ENCODE results near the gene ADAMTSL5. TPM values are rescaled to one million over a fixed set of nuclear protein-coding genes. Genes with fewer than 3 reads are reported as not detected.
"Not testable (repeated sequence)": the region's sequence is repeated elsewhere in the genome, so short reads cannot be mapped to it uniquely, and the experiment has no call there.

The ADAMTSL5 gene
- total RNA-seq, 2 donors from 2014 or later, result 3.0 to 3.9 TPM

DNA sequence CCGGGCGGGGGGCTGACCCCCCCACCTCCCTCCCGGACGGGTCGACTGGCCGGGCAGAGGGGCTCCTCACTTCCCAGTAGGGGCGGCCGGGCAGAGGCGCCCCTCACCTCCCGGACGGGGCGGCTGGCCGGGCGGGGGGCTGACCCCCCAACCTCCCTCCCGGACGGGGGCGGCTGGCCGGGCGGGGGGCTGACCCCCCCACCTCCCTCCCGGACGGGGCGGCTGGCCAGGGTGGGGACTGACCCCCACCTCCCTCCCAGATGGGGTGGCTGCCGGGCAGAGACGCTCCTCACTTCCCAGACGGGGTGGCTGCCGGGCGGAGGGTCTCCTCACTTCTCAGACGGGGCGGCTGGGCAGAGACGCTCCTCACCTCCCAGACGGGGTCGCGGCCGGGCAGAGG is 13.6 kb downstream of the ADAMTSL5 start:
- not testable (repeated sequence) for H3K36me3 Mint-ChIP-seq (ENCODE audit: low read depth); ATAC-seq (replicated peaks); H3K4me3 Mint-ChIP-seq; H3K9me3 Mint-ChIP-seq; H3K27me3 Mint-ChIP-seq; H3K27ac Mint-ChIP-seq; H3K4me1 Mint-ChIP-seq

- ATAC-seq (replicated peaks), result no peak
- no peaks in the 10 kb centered on the region for H3K4me1 Mint-ChIP-seq
- H3K9me3 Mint-ChIP-seq, result no peaks in the 10 kb centered on the region
- H3K36me3 Mint-ChIP-seq (ENCODE audit: low read depth), result no peaks in the 10 kb centered on the region
- H3K4me3 Mint-ChIP-seq, result no peak overlapping the region
- H3K27me3 Mint-ChIP-seq, result no peaks in the 10 kb centered on the region
- no peak overlapping the region for H3K27ac Mint-ChIP-seq
Measured at GRCh38 chr19:1497578-1498235, 15.1 kb downstream of the ADAMTSL5 start.

DNA sequence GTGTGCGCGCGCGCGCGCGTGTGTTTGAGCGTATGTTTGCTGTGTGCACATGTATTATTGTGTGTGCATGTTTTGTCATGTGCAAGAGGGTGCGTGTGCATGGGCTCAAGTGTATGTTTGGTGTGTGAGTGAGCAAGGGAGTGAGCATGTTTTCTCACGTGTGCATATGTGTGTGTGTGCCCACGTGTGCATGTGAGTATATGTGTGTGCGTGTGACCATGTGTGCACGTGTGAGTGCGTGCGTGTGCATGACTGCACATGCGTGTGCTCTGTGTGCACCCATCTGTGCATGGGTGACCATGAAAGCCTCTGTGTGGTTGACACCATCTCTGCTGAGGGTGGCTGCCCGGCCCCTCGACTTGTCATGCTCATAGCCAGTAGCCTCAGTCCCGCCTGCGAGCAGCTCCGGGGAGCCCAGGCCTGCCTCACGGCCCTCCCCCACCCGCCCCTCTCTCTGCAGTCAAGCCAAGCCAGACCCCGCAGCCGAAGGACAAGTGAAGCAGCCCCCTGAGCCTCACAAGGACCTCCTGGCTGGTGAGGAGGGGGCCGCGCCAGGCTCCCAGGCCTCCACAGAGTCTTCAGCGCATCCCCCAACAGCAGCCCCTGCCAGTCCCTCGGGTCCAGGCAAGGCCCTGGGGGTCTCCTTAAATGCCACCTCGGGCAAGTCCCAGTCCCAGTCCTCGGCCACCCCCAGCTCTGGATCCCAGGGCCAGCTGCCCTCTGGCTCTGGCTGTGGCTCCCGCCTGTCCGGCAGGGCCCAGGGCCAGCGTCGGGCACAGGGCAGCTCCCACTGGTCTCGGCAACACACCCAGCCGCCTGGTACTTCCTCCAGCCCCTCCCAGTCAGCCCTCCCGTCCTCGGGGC is 15.9 kb downstream of the ADAMTSL5 start:
- ATAC-seq (replicated peaks), result no peak
- Mint-ChIP-seq H3K9me3 (no peaks in the 10 kb centered on the region), H3K27me3 (no peaks in the 10 kb centered on the region), H3K4me1 (no peaks in the 10 kb centered on the region), H3K27ac (no peak overlapping the region), H3K36me3 (ENCODE audit: low read depth) (no peaks in the 10 kb centered on the region), H3K4me3 (no peak overlapping the region)

- Mint-ChIP-seq H3K4me1 (no peaks in the 10 kb centered on the region), H3K27ac (no peak overlapping the region), H3K9me3 (no peaks in the 10 kb centered on the region)
Measured at GRCh38 chr19:1495799-1496713, 16.8 kb downstream of the ADAMTSL5 start.

DNA sequence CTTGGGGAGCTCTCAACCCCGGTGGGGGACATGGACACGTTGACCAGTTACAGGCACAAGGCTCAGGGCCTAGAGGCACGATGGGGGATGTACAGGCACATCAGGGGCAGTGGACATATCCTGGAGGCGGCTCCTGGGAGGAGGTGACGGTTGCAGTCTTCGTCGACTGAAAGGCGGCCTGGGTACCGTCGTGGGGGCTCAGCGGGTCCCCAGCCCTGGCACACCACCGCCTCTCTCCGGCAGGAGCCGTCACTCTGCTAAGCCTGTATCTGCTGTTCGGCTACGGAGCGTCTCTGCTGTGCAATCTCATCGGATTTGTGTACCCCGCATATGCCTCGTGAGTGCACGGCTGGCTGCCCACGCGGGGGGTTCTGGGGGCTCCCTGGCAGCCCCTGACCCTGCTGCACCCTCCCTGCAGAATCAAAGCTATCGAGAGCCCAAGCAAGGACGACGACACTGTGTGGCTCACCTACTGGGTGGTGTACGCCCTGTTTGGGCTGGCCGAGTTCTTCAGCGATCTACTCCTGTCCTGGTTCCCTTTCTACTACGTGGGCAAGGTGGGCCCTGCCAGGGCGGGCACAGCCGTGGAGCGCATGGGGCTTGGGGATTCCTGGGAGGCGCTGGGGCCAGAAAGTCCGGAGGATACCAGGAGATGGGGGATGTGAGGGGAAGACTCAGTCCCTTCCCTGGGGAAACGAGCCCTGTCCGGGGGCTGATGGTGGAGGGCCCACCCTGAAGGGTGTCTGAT is 17.6 kb downstream of the ADAMTSL5 start:
- no peaks in the 10 kb centered on the region for H3K36me3 Mint-ChIP-seq (ENCODE audit: low read depth)
- H3K27me3 Mint-ChIP-seq, result no peaks in the 10 kb centered on the region
- H3K4me1 Mint-ChIP-seq, result peaks cover 4% of the 10 kb centered on the region
- H3K4me3 Mint-ChIP-seq, result no peak overlapping the region
- ATAC-seq (replicated peaks), result no peak
- no peak overlapping the region for H3K27ac Mint-ChIP-seq
- no peaks in the 10 kb centered on the region for H3K9me3 Mint-ChIP-seq

More at GRCh38 chr19:1495799-1496713, 16.8 kb downstream of the ADAMTSL5 start:
- no peaks in the 10 kb centered on the region for H3K36me3 Mint-ChIP-seq (ENCODE audit: low read depth)
- H3K4me3 Mint-ChIP-seq, result no peak overlapping the region
- no peaks in the 10 kb centered on the region for H3K27me3 Mint-ChIP-seq
- ATAC-seq (replicated peaks), result no peak

GRCh38 chr19:1494115-1494815 is 18.6 kb downstream of the ADAMTSL5 start:
- H3K4me1 Mint-ChIP-seq, result peaks cover 4% of the 10 kb centered on the region
- H3K9me3 Mint-ChIP-seq, result no peaks in the 10 kb centered on the region
- no peak overlapping the region for H3K4me3 Mint-ChIP-seq
- no peaks in the 10 kb centered on the region for H3K27me3 Mint-ChIP-seq
- ATAC-seq (replicated peaks), result no peak
- H3K27ac Mint-ChIP-seq, result no peak overlapping the region
- no peaks in the 10 kb centered on the region for H3K36me3 Mint-ChIP-seq (ENCODE audit: low read depth)

GRCh38 chr19:1492474-1493006 is 20.3 kb downstream of the ADAMTSL5 start:
- Mint-ChIP-seq H3K9me3 (no peaks in the 10 kb centered on the region), H3K27ac (no peak overlapping the region), H3K4me1 (peaks cover 4% of the 10 kb centered on the region), H3K36me3 (ENCODE audit: low read depth) (no peaks in the 10 kb centered on the region), H3K4me3 (peak overlapping the region; percentile 83), H3K27me3 (no peaks in the 10 kb centered on the region)
- ATAC-seq (replicated peaks), result no peak

DNA sequence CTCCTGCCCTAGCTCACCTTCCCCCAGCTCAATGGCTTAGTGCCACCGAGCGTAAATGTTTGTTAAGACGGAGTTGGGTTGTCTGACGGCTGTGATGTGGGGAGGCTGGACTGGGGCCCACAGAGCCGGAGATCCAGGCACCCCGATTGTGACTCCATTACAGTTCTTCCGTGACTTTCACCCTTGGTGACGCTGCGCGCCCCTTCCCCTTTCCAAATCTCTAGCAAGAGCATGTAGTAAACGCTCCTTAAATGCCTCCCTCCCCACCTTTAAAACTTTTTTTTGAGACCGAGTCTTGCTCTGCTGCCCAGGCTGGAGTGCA is 21.0 kb downstream of the ADAMTSL5 start:
- Mint-ChIP-seq H3K4me1 (peaks cover 4% of the 10 kb centered on the region), H3K27me3 (no peaks in the 10 kb centered on the region), H3K9me3 (no peaks in the 10 kb centered on the region), H3K4me3 (peak overlapping the region; percentile 83), H3K36me3 (ENCODE audit: low read depth) (no peaks in the 10 kb centered on the region), H3K27ac (no peak overlapping the region)
- ATAC-seq (replicated peaks), result no peak

DNA sequence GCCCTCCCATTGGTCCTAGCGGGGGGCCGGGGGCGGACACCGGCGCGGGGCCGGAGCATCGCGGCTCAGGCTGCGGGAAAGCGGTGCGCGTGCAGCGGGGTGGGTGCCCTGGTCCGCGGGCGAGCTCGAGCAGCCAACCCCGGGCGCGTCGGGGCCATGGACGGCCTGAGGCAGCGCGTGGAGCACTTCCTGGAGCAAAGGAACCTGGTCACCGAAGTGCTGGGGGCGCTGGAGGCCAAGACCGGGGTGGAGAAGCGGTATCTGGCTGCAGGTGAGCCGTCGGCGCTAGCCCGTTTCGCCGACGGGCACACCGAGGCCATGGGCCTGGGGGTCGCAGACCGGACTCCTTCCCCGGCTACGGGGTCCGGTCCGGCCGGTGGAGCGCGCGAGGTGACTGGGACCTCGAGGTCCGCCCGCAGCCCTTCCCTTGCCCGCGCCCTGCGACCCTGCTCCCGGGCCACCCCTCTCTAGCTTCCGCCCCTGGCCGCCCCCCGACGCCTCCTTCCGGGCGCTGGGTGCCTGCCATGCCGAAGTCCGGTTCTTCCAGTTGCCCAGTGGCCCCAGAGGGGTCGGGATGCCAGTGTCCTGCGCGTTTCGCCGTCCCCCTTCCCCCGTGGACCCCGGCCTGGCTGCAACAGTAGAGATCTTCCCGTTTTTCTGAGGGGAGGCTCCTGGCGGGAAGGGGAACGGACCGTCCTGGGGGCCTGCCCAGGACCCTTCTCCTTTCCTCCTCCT is 21.5 kb downstream of the ADAMTSL5 start, which contains the start of gene REEP6:
TSS of gene REEP6 (plus strand) at position 68 of the 735 bp plus-strand sequence. CDS start at position 157, 89 bp downstream.
- H3K36me3 Mint-ChIP-seq (ENCODE audit: low read depth), result no peaks in the 10 kb centered on the region
- H3K4me3 Mint-ChIP-seq, result peak within 1 kb of the TSS; percentile 83
- H3K27ac Mint-ChIP-seq, result peak within 1 kb of the TSS; percentile 47
- no peaks in the 10 kb centered on the region for H3K27me3 Mint-ChIP-seq
- H3K9me3 Mint-ChIP-seq, result no peaks in the 10 kb centered on the region
- ATAC-seq (replicated peaks), result no peak
- peaks cover 4% of the 10 kb centered on the region for H3K4me1 Mint-ChIP-seq

DNA sequence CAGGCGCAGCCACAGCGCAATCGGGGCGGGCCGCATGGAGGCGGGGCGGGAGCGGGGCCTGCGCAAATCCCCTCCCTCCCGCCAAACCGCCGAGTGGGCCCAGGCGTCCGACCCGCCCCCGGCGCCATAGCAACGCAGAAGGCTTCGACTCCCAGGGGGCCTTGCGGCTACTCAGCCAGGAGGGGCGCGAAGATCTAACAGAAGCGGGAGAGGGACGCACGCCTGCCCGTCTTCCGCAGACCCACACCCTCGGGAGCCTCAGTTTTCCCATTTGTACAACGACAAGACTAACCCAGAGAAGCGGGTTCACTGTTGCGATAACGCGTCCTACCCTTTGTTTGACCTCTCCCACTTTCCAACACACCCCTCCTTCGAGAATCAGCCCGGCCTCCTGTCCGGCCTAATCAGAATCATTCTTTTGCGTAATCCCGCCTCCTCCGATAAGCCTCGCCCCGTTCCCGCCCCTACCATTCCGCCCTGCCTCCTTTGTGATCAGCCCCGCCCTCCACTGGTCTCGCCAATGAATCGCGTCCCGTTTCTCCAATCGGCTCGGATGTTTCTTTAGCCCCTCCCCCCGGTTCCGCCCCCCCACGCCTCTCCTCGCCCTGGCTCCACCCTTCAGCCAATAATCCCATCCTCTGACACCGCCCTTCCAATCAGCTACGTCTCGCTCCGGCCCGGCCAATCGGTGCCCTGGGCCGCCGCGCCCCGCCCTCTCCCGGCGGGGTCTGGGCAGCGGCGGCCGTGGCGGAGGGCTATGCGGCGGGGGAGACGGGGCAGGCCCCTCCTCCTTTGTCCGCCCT is 22.3 kb downstream of the ADAMTSL5 start, which contains the start of gene PCSK4:
TSS of gene PCSK4 (minus strand) at position 40 of the 803 bp plus-strand sequence. CDS start at position 36, 4 bp downstream.
- H3K9me3 Mint-ChIP-seq, result no peaks in the 10 kb centered on the region
- peak within 1 kb of the TSS; percentile 77 for H3K4me3 Mint-ChIP-seq
- H3K27me3 Mint-ChIP-seq, result no peaks in the 10 kb centered on the region
- no peaks in the 10 kb centered on the region for H3K36me3 Mint-ChIP-seq (ENCODE audit: low read depth)
- H3K27ac Mint-ChIP-seq, result peak within 1 kb of the TSS; percentile 47
- ATAC-seq (replicated peaks), result peak; percentile 94
- peaks cover 4% of the 10 kb centered on the region for H3K4me1 Mint-ChIP-seq

- Mint-ChIP-seq H3K9me3 (no peaks in the 10 kb centered on the region), H3K36me3 (ENCODE audit: low read depth) (no peaks in the 10 kb centered on the region), H3K27ac (no peak overlapping the region), H3K27me3 (no peaks in the 10 kb centered on the region), H3K4me3 (peak overlapping the region; percentile 77), H3K4me1 (peaks cover 4% of the 10 kb centered on the region)
- ATAC-seq (replicated peaks), result no peak
Measured at GRCh38 chr19:1489463-1490310, 23.1 kb downstream of the ADAMTSL5 start.
